NCI-H1694 treated with DMSO at 0.1 percent for 48 hours (cell line): ENCODE results near the gene COPG1.

ENCODE experiments used
- DNase-seq: peaks from one replicate; lab custom pipeline; 2025; lab: John Stamatoyannopoulos, UW

COPG1 gene

GRCh38 chr3:129313665-129314385 lies 64.4 kb downstream of the COPG1 start:
- no peak for DNase-seq

GRCh38 chr3:129314386-129315222 lies 65.2 kb downstream of the COPG1 start:
- peak; percentile 68 for DNase-seq

- DNase-seq, result no peak
Measured at GRCh38 chr3:129315223-129315997, 66.0 kb downstream of the COPG1 start.

GRCh38 chr3:129315998-129316247 lies 66.5 kb downstream of the COPG1 start:
- DNase-seq, result no peak

- peak; percentile 66 for DNase-seq
Measured at GRCh38 chr3:129316248-129317013, 67.0 kb downstream of the COPG1 start.

- no peak for DNase-seq
Measured at GRCh38 chr3:129317014-129317771, 67.8 kb downstream of the COPG1 start.

- no peak for DNase-seq
Measured at GRCh38 chr3:129317848-129318247, 68.4 kb downstream of the COPG1 start.

GRCh38 chr3:129318921-129319320 lies 69.5 kb downstream of the COPG1 start:
- no peak for DNase-seq

GRCh38 chr3:129320261-129320660 lies 70.9 kb downstream of the COPG1 start:
- no peak for DNase-seq

- DNase-seq, result no peak
Measured at GRCh38 chr3:129320825-129321487, 71.5 kb downstream of the COPG1 start.

GRCh38 chr3:129321887-129322286 lies 72.5 kb downstream of the COPG1 start:
- no peak for DNase-seq

GRCh38 chr3:129323651-129324294 lies 74.4 kb downstream of the COPG1 start:
- no peak for DNase-seq

- DNase-seq, result no peak
Measured at GRCh38 chr3:129324855-129325254, 75.4 kb downstream of the COPG1 start.

GRCh38 chr3:129325383-129325782 lies 76.0 kb downstream of the COPG1 start:
- DNase-seq, result no peak

- no peak for DNase-seq
Measured at GRCh38 chr3:129326138-129326537, 76.7 kb downstream of the COPG1 start.

GRCh38 chr3:129326595-129326994 lies 77.2 kb downstream of the COPG1 start:
- DNase-seq, result no peak
